ENCODE measurements around the gene TRAPPC2.

GRCh38 chrX:13775837-13776236, 41.4 kb upstream of the TRAPPC2 start:
- TF ChIP-seq CTCF (IDR thresholded peaks at IDR 0.05) (no peak), POLR2A (IDR thresholded peaks at IDR 0.05) (no peak)

Data from testis (tissue), 2 donors.